ENCODE data around the gene NEK6.

Gene NEK6

DNA sequence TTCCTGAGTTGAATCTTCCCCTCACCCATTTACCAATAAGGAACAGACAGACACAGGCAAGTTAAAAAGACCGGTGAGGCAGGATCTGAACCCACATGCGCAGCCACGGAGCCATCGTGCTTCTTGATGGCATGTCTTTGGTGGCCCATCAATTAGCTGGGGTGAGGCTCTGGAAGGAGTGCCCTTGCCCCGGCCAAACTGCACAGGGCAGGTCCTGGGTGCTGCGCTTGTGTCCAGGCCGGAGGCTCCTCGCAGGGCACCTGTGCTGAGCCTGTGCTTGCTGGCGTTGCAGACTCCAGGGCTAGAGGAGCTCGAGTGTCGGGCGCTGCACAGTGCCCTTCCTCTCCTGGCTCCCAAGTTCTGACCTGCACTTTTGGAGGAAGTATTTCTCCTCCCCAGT is 91.1 kb downstream of the NEK6 start:
- TF ChIP-seq, protein P1, sequence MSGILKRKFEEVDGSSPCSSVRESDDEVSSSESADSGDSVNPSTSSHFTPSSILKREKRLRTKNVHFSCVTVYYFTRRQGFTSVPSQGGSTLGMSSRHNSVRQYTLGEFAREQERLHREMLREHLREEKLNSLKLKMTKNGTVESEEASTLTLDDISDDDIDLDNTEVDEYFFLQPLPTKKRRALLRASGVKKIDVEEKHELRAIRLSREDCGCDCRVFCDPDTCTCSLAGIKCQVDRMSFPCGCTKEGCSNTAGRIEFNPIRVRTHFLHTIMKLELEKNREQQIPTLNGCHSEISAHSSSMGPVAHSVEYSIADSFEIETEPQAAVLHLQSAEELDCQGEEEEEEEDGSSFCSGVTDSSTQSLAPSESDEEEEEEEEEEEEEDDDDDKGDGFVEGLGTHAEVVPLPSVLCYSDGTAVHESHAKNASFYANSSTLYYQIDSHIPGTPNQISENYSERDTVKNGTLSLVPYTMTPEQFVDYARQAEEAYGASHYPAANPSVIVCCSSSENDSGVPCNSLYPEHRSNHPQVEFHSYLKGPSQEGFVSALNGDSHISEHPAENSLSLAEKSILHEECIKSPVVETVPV (CRISPR knock-in tag; IDR thresholded peaks at IDR 0.05): no peak
- TF ChIP-seq ARNTL (CRISPR knock-in tag; IDR thresholded peaks at IDR 0.05; ENCODE audit: borderline replicate concordance, low read depth) (no peak), ZC3H10 (CRISPR knock-in tag; IDR thresholded peaks at IDR 0.05) (no peak), PPARA (CRISPR knock-in tag; IDR thresholded peaks at IDR 0.05; ENCODE audit: borderline replicate concordance) (no peak), GLIS3 (CRISPR knock-in tag; IDR thresholded peaks at IDR 0.05) (no peak), ISL1 (CRISPR knock-in tag; IDR thresholded peaks at IDR 0.05) (no peak), ZNF8 (CRISPR knock-in tag; IDR thresholded peaks at IDR 0.05) (no peak), ZFP30 (CRISPR knock-in tag; IDR thresholded peaks at IDR 0.05) (no peak), ZNF70 (CRISPR knock-in tag; IDR thresholded peaks at IDR 0.05) (no peak), PATZ1 (CRISPR knock-in tag; IDR thresholded peaks at IDR 0.05; ENCODE audit: borderline replicate concordance) (no peak), CSDC2 (CRISPR knock-in tag; IDR thresholded peaks at IDR 0.05) (no peak), ZFP3 (CRISPR knock-in tag; IDR thresholded peaks at IDR 0.05) (no peak)
- TF ChIP-seq, protein P2, sequence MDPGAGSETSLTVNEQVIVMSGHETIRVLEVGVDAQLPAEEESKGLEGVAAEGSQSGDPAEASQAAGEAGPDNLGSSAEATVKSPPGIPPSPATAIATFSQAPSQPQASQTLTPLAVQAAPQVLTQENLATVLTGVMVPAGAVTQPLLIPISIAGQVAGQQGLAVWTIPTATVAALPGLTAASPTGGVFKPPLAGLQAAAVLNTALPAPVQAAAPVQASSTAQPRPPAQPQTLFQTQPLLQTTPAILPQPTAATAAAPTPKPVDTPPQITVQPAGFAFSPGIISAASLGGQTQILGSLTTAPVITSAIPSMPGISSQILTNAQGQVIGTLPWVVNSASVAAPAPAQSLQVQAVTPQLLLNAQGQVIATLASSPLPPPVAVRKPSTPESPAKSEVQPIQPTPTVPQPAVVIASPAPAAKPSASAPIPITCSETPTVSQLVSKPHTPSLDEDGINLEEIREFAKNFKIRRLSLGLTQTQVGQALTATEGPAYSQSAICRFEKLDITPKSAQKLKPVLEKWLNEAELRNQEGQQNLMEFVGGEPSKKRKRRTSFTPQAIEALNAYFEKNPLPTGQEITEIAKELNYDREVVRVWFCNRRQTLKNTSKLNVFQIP (CRISPR knock-in tag; IDR thresholded peaks at IDR 0.05; ENCODE audit: borderline replicate concordance, low read depth): no peak
- ATAC-seq: no peak

- no peak for TF ChIP-seq TCF4 (CRISPR knock-in tag; IDR thresholded peaks at IDR 0.05; ENCODE audit: borderline replicate concordance)
- TF ChIP-seq, protein P3, sequence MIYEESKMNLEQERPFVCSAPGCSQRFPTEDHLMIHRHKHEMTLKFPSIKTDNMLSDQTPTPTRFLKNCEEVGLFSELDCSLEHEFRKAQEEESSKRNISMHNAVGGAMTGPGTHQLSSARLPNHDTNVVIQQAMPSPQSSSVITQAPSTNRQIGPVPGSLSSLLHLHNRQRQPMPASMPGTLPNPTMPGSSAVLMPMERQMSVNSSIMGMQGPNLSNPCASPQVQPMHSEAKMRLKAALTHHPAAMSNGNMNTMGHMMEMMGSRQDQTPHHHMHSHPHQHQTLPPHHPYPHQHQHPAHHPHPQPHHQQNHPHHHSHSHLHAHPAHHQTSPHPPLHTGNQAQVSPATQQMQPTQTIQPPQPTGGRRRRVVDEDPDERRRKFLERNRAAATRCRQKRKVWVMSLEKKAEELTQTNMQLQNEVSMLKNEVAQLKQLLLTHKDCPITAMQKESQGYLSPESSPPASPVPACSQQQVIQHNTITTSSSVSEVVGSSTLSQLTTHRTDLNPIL (CRISPR knock-in tag; IDR thresholded peaks at IDR 0.05; ENCODE audit: low read depth): no peak
- no peak for TF ChIP-seq CSDC2 (CRISPR knock-in tag; IDR thresholded peaks at IDR 0.05)
- no peak for TF ChIP-seq ZC3H10 (CRISPR knock-in tag; IDR thresholded peaks at IDR 0.05)
- TF ChIP-seq ZNF565 (CRISPR knock-in tag; conservative IDR thresholded peaks at IDR 0.05; ENCODE audit: low read depth): no peak
- TF ChIP-seq ESRRG (CRISPR knock-in tag; IDR thresholded peaks at IDR 0.05): no peak
- no peak for TF ChIP-seq GLIS3 (CRISPR knock-in tag; IDR thresholded peaks at IDR 0.05)
- TF ChIP-seq SNAI2 (CRISPR knock-in tag; IDR thresholded peaks at IDR 0.05): no peak
- no peak for TF ChIP-seq ZFP3 (CRISPR knock-in tag; IDR thresholded peaks at IDR 0.05)
- TF ChIP-seq BACH2 (CRISPR knock-in tag; IDR thresholded peaks at IDR 0.05; ENCODE audit: borderline replicate concordance): no peak
- ATAC-seq: no peak
Observed at GRCh38 chr9:124349267-124349666, 91.5 kb downstream of the NEK6 start.

GRCh38 chr9:124349675-124350493 is 92.1 kb downstream of the NEK6 start:
- no peak for TF ChIP-seq BACH2 (CRISPR knock-in tag; IDR thresholded peaks at IDR 0.05; ENCODE audit: borderline replicate concordance)
- TF ChIP-seq ISL1 (CRISPR knock-in tag; IDR thresholded peaks at IDR 0.05): no peak
- no peak for TF ChIP-seq ZNF565 (CRISPR knock-in tag; conservative IDR thresholded peaks at IDR 0.05; ENCODE audit: low read depth)
- no peak for TF ChIP-seq ZC3H10 (CRISPR knock-in tag; IDR thresholded peaks at IDR 0.05)
- TF ChIP-seq GLIS3 (CRISPR knock-in tag; IDR thresholded peaks at IDR 0.05): no peak
- no peak for TF ChIP-seq RARB (CRISPR knock-in tag; IDR thresholded peaks at IDR 0.05)
- TF ChIP-seq ZFP3 (CRISPR knock-in tag; IDR thresholded peaks at IDR 0.05): no peak
- TF ChIP-seq PATZ1 (CRISPR knock-in tag; IDR thresholded peaks at IDR 0.05; ENCODE audit: borderline replicate concordance): no peak
- TF ChIP-seq, protein P1 (CRISPR knock-in tag; IDR thresholded peaks at IDR 0.05): no peak
- no peak for TF ChIP-seq ESRRG (CRISPR knock-in tag; IDR thresholded peaks at IDR 0.05)
- TF ChIP-seq, protein P3 (CRISPR knock-in tag; IDR thresholded peaks at IDR 0.05; ENCODE audit: low read depth): no peak
- TF ChIP-seq ZNF70 (CRISPR knock-in tag; IDR thresholded peaks at IDR 0.05): no peak
- no peak for TF ChIP-seq PPARA (CRISPR knock-in tag; IDR thresholded peaks at IDR 0.05; ENCODE audit: borderline replicate concordance)
- no peak for TF ChIP-seq CSDC2 (CRISPR knock-in tag; IDR thresholded peaks at IDR 0.05)
- TF ChIP-seq OSR1 (CRISPR knock-in tag; IDR thresholded peaks at IDR 0.05): no peak
- no peak for TF ChIP-seq TOX (CRISPR knock-in tag; IDR thresholded peaks at IDR 0.05; ENCODE audit: borderline replicate concordance)
- no peak for TF ChIP-seq ARNTL (CRISPR knock-in tag; IDR thresholded peaks at IDR 0.05; ENCODE audit: borderline replicate concordance, low read depth)
- ATAC-seq: no peak

All from SK-N-SH treated with all-trans-retinoic acid at 6 μM for 48 hours (cell line).